Measurements from ENCODE around the gene GLP1R. TPM values are rescaled to one million over a fixed set of nuclear protein-coding genes. Genes with fewer than 3 reads are reported as not detected.

GLP1R gene
- total and polyA plus RNA-seq, 2 of the 13 experiments (the other 11 are each of a cell fraction or from before 2014, with no cell fraction given), result not detected

DNA sequence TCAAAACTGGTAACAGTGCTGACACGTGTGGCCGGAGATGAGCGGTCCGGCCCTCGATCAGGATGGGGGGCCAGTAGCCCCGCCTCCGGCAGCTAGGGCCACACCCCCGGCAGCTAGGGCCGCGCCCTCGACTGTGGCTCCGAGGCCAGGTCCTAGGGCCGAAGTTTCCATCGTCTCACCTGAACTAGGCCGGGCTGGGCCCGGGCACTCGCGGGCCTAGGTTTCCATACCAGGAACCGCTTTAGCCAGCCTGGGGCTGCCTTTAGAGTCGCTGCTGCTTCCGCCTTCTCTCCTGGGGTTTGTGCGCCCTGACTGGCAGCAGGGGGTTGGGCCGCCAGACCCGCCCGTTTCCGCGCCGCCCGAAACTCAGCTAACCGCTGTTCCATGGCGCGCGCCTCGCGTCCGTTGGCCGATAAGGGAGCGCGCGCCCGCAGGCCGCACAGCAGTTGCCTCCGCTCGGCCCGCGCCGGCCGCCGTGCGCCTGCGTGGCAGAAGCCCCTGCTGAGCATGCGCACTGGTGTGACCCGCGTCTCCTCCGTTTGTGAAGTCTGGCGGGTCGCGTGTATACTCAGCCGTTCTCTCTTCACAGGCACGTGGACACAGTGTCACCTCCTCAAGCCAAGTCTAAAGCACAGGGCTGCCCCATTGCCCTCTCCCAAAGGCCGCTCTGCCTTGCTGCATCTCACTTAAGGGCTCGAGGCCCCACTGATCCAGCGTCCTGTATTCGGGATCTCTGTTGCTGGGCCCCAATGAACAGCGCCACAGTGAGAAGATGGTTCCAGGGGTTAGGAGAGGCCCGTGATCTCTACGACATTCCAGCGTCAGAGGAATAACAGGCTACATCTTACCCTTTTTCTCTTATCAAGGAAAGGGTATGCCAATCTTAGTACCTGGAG is 66.4 kb downstream of the GLP1R start, which contains the start of gene SAYSD1 (continued):
- TF ChIP-seq ZNF317 (CRISPR knock-in tag; IDR thresholded peaks at IDR 0.05) (peak; percentile 92), RAD51 (IDR thresholded peaks at IDR 0.05; ENCODE audit: borderline replicate concordance) (no peak), SMAD3 (CRISPR knock-in tag; IDR thresholded peaks at IDR 0.05) (no peak), ZNF564 (CRISPR knock-in tag; IDR thresholded peaks at IDR 0.05) (peak; percentile 84), FOXJ3 (CRISPR knock-in tag; IDR thresholded peaks at IDR 0.05; ENCODE audit: borderline replicate concordance) (no peak), CC2D1A (CRISPR knock-in tag; IDR thresholded peaks at IDR 0.05) (peak; percentile 97), SCMH1 (CRISPR knock-in tag; IDR thresholded peaks at IDR 0.05; ENCODE audit: borderline replicate concordance) (no peak), ZNF460 (CRISPR knock-in tag; IDR thresholded peaks at IDR 0.05; ENCODE audit: borderline replicate concordance) (no peak; the same call in 1 of the 2 replicates), RARG (CRISPR knock-in tag; IDR thresholded peaks at IDR 0.05; ENCODE audit: low read depth) (peak; percentile 82), RFX5 (IDR thresholded peaks at IDR 0.05; ENCODE audit: low read depth, low read length) (no peak), ZBTB1 (CRISPR knock-in tag; IDR thresholded peaks at IDR 0.05; ENCODE audit: borderline replicate concordance) (no peak), CBX2 (IDR thresholded peaks at IDR 0.05; ENCODE audit: low read depth, low read length) (no peak), CBX2 (CRISPR knock-in tag; IDR thresholded peaks at IDR 0.05; ENCODE audit: low read depth) (0 out of 2 replicates have a peak, but pooled peaks have one; percentile 41), ZNF205 (CRISPR knock-in tag; IDR thresholded peaks at IDR 0.05) (no peak), HNRNPL (IDR thresholded peaks at IDR 0.05; ENCODE audit: low read depth, low read length) (0 out of 2 replicates have a peak, but pooled peaks have one; percentile 44), SMAD9 (CRISPR knock-in tag; IDR thresholded peaks at IDR 0.05) (peak; percentile 90; the same call in 1 of the 2 replicates), ZNF709 (CRISPR knock-in tag; IDR thresholded peaks at IDR 0.05) (peak; percentile 99), NFE2L2 (IDR thresholded peaks at IDR 0.05; ENCODE audit: low read length) (no peak), NCOA2 (CRISPR knock-in tag; IDR thresholded peaks at IDR 0.05) (peak; percentile 74; the same call in 1 of the 2 replicates), ZNF143 (CRISPR knock-in tag; IDR thresholded peaks at IDR 0.05) (no peak; the same call in 1 of the 2 replicates), ZNF343 (CRISPR knock-in tag; IDR thresholded peaks at IDR 0.05) (peak; percentile 91)
- TF ChIP-seq, protein P1, sequence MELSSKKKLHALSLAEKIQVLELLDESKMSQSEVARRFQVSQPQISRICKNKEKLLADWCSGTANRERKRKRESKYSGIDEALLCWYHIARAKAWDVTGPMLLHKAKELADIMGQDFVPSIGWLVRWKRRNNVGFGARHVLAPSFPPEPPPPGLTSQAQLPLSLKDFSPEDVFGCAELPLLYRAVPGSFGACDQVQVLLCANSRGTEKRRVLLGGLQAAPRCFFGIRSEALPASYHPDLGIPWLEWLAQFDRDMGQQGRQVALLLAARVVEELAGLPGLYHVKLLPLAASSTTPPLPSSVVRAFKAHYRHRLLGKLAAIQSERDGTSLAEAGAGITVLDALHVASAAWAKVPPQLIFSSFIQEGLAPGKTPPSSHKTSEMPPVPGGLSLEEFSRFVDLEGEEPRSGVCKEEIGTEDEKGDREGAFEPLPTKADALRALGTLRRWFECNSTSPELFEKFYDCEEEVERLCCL (CRISPR knock-in tag; IDR thresholded peaks at IDR 0.05; ENCODE audit: borderline replicate concordance), result peak; percentile 23
- TF ChIP-seq, protein P2, sequence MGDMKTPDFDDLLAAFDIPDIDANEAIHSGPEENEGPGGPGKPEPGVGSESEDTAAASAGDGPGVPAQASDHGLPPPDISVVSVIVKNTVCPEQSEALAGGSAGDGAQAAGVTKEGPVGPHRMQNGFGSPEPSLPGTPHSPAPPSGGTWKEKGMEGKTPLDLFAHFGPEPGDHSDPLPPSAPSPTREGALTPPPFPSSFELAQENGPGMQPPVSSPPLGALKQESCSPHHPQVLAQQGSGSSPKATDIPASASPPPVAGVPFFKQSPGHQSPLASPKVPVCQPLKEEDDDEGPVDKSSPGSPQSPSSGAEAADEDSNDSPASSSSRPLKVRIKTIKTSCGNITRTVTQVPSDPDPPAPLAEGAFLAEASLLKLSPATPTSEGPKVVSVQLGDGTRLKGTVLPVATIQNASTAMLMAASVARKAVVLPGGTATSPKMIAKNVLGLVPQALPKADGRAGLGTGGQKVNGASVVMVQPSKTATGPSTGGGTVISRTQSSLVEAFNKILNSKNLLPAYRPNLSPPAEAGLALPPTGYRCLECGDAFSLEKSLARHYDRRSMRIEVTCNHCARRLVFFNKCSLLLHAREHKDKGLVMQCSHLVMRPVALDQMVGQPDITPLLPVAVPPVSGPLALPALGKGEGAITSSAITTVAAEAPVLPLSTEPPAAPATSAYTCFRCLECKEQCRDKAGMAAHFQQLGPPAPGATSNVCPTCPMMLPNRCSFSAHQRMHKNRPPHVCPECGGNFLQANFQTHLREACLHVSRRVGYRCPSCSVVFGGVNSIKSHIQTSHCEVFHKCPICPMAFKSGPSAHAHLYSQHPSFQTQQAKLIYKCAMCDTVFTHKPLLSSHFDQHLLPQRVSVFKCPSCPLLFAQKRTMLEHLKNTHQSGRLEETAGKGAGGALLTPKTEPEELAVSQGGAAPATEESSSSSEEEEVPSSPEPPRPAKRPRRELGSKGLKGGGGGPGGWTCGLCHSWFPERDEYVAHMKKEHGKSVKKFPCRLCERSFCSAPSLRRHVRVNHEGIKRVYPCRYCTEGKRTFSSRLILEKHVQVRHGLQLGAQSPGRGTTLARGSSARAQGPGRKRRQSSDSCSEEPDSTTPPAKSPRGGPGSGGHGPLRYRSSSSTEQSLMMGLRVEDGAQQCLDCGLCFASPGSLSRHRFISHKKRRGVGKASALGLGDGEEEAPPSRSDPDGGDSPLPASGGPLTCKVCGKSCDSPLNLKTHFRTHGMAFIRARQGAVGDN (CRISPR knock-in tag; IDR thresholded peaks at IDR 0.05), result peak; percentile 100
- TF ChIP-seq, protein P3, sequence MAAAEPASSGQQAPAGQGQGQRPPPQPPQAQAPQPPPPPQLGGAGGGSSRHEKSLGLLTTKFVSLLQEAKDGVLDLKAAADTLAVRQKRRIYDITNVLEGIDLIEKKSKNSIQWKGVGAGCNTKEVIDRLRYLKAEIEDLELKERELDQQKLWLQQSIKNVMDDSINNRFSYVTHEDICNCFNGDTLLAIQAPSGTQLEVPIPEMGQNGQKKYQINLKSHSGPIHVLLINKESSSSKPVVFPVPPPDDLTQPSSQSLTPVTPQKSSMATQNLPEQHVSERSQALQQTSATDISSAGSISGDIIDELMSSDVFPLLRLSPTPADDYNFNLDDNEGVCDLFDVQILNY (CRISPR knock-in tag; conservative IDR thresholded peaks at IDR 0.05), result peak; percentile 81
